Measurements from ENCODE around the gene SLC38A11. TPM values are rescaled to one million over a fixed set of nuclear protein-coding genes. Genes with fewer than 3 reads are reported as not detected.

Gene SLC38A11
- polyA plus RNA-seq, 1 experiment = 0.52 TPM

GRCh38 chr2:164899121-164899520 is 56.2 kb downstream of the SLC38A11 start:
- Histone ChIP-seq H3K27me3 (ENCODE audit: control insufficient read depth, insufficient read depth, low read length) (no peaks in the 10 kb centered on the region), H3K9me3 (ENCODE audit: control insufficient read depth, insufficient read depth, low read length) (no peaks in the 10 kb centered on the region), H3K27ac (ENCODE audit: low read depth, low read length) (no peak overlapping the region), H3K4me3 (ENCODE audit: low read depth, low read length) (no peak overlapping the region)
- no peak for TF ChIP-seq CTCF (IDR thresholded peaks at IDR 0.05; ENCODE audit: low read depth, low read length)
- CTCF ChIA-PET = interaction anchor here (1.2 kb wide), 1 partner anchor 57 kb away, joined by 3 read pairs; the partner anchor contains the start of gene COBLL1
- DNase-seq (ENCODE audit: low read depth, low spot score) = no peak
- POLR2A ChIA-PET = no interaction called here

GRCh38 chr2:164898475-164898874 is 56.9 kb downstream of the SLC38A11 start:
- H3K27me3 ChIP-seq (ENCODE audit: control insufficient read depth, insufficient read depth, low read length) = no peaks in the 10 kb centered on the region
- TF ChIP-seq CTCF (IDR thresholded peaks at IDR 0.05; ENCODE audit: low read depth, low read length) = no peak
- DNase-seq (ENCODE audit: low read depth, low spot score) = no peak
- ChIA-PET CTCF (interaction anchor here (1.2 kb wide), 1 partner anchor 56 kb away, joined by 3 read pairs; the partner anchor contains the start of gene COBLL1), POLR2A (no interaction called here)
- H3K9me3 ChIP-seq (ENCODE audit: control insufficient read depth, insufficient read depth, low read length) = no peaks in the 10 kb centered on the region
- H3K27ac ChIP-seq (ENCODE audit: low read depth, low read length) = no peak overlapping the region
- no peak overlapping the region for H3K4me3 ChIP-seq (ENCODE audit: low read depth, low read length)

DNA sequence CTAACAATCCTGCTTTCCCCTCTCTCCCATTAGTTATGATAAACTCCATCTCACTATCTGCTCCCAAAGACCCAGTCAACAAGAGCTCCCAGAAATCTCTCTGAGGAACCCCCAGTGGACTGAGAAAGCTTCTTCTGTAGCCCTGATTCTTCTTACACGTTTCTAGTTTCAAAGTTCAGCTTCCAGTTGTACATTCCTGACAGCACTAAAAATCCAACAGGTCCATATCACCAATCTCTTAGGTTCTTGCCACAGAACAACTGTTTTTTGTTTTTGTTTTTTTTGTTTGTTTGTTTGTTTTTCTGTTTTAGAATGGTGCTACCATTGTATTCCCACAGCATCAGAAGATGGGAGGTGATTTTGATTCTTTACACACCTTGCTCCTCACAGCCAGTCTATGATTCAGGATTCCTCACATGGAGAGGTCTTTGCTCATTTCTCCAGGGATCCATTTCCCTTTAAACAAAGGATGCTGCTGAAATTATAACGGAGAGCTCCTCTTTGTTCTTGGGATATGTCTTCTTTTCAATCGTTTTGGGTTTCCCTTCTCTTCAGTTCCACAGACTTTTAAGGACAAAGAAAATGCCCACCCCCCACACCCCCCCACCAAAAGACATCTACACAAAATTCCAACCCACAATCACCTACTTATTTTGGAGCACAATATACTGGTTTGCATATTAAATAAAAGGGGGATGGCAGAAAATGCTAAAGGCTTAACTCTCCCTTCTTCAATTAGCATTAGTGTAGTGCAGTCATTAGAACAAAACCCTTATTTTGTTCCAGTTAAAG is 57.7 kb downstream of the SLC38A11 start:
- POLR2A ChIA-PET = no interaction called here
- H3K4me3 ChIP-seq (ENCODE audit: low read depth, low read length) = no peak overlapping the region
- no peak overlapping the region for H3K27ac ChIP-seq (ENCODE audit: low read depth, low read length)
- no peaks in the 10 kb centered on the region for H3K27me3 ChIP-seq (ENCODE audit: control insufficient read depth, insufficient read depth, low read length)
- no peak for TF ChIP-seq CTCF (IDR thresholded peaks at IDR 0.05; ENCODE audit: low read depth, low read length)
- H3K9me3 ChIP-seq (ENCODE audit: control insufficient read depth, insufficient read depth, low read length) = no peaks in the 10 kb centered on the region
- CTCF ChIA-PET = interaction anchor here (1.5 kb wide), 1 partner anchor 15 kb away, joined by 5 read pairs; no protein-coding TSS in a partner anchor
- no peak for DNase-seq (ENCODE audit: low read depth, low spot score)

DNA sequence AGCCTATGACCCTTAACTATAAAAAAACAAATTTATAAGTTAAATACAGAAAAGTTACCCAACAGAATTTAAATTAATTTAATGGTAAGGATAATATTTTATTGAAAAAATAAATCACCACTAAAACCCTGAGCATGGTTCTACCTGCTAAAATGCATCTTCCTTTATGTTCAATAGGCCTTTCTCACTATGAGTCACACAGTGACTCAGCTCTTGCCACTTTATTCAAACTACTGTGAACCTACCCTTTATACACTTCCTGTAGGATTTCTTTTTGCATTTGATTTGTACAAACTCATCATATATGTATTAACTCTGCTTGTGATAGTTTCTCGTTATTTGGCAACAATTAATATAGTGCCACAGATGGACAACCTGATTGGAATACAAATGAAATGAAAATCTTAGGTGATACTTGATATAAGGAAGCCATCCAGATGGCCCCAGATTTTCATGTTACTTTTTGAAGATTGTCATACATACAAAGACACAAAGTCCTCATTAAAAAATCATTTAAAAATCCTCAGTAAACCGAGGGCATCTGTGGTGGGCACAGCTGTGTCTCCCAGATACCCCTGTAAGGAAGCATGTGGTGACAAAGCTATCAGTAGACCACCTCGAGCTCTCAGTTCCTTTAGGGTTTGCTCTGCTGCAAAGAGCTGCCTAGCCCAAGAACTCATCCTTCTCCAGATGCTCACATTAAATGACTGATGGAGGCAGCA is 58.5 kb downstream of the SLC38A11 start:
- TF ChIP-seq CTCF (IDR thresholded peaks at IDR 0.05; ENCODE audit: low read depth, low read length) = no peak
- no peak overlapping the region for H3K4me3 ChIP-seq (ENCODE audit: low read depth, low read length)
- DNase-seq (ENCODE audit: low read depth, low spot score) = no peak
- H3K27ac ChIP-seq (ENCODE audit: low read depth, low read length) = no peak overlapping the region
- POLR2A ChIA-PET = no interaction called here
- H3K27me3 ChIP-seq (ENCODE audit: control insufficient read depth, insufficient read depth, low read length) = no peaks in the 10 kb centered on the region
- no peaks in the 10 kb centered on the region for H3K9me3 ChIP-seq (ENCODE audit: control insufficient read depth, insufficient read depth, low read length)
- CTCF ChIA-PET = interaction anchor here (0.5 to 1.7 kb wide), 4 partner anchors 16 to 1234 kb away, joined by 3 to 6 read pairs (median 4); partner anchors contain the start of gene COBLL1

- Histone ChIP-seq H3K4me3 (ENCODE audit: low read depth, low read length) (no peak overlapping the region), H3K9me3 (ENCODE audit: control insufficient read depth, insufficient read depth, low read length) (no peaks in the 10 kb centered on the region), H3K27ac (ENCODE audit: low read depth, low read length) (no peak overlapping the region), H3K27me3 (ENCODE audit: control insufficient read depth, insufficient read depth, low read length) (no peaks in the 10 kb centered on the region)
- ChIA-PET CTCF (interaction anchor here (1.0 to 1.7 kb wide), 2 partner anchors 46 to 54 kb away, joined by 3 to 6 read pairs; partner anchors contain the start of gene COBLL1), POLR2A (no interaction called here)
- no peak for TF ChIP-seq CTCF (IDR thresholded peaks at IDR 0.05; ENCODE audit: low read depth, low read length)
- no peak for DNase-seq (ENCODE audit: low read depth, low spot score)
Measured at GRCh38 chr2:164896226-164896625, 59.1 kb downstream of the SLC38A11 start.
